GM18517 (cell line): Measurements from ENCODE around the gene HERC4.

Experiments
- ATAC-seq: cut with Tn5 transposase; IDR thresholded peaks from one replicate; pipeline ENCODE4 v1.9.1; 2021; ENCODE audit warnings: mild to moderate bottlenecking, moderate library complexity; ENCODE audit not compliant: unreplicated experiment

The HERC4 gene

DNA sequence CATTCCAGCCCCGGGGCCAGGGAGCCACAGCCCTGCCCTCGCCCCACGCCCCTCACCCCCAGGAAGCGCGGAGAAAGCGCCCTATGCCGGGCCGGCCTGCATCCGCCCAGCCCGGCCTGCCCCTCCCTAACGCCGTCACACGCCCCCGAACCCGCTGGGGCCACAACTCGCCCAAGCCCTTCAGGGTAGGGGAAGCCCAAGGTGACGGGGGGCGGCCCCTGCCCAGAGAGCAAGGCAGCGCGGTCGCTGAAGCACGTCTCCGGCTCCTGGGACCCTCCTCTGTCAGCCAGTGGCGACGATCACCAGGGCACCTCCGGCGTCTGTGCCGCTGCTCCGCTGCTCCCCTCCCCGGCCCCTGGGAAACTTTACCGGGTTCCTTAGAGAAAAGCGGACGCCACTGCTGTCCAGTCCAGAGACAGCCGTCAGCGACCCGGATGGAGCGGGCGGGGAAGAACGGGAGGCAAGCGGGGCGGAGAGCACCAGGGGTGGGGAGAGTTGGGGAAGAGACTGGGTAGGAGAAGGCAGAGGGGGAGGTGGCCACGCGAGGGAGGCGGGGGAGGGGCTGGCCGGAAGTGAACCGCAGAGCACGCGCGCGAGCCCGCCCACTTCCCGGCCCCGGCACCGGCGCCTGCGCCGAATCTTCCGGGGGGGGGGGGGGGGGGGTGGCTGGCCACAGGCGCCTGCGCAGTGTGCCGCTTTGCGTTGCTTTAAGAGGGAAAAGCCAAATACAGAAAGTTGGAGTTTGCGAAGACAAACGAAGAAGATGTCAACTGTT lies at the start of gene HERC4:
Gene HERC4, minus strand, starts transcription at position 509 of the 775 bp plus-strand sequence. CDS start 2,175 bp downstream, outside the sequence.
- peak; percentile 88 for ATAC-seq

DNA sequence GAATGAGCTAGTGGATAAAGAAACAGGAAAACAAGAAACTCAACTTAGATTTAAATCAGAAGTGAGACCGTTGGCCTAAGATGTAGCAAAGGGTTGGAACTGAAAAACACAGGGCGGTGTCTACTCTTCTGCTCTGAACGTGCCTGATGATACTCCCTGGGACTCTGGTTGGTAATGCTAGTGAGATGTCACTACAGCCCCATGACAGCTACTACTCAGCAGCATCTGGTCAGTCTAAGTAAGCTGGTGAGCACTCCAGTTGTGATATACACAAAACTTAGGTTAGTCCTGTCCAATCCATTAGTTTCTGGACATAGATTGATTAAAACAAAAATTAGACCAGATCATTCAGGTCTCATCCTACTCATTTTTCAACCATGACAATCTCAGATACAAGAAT lies 49.6 kb upstream of the HERC4 start:
- ATAC-seq: no peak

- no peak for ATAC-seq
These were observed 46.8 kb upstream of the HERC4 start for GRCh38 chr10:68121852-68122251.

DNA sequence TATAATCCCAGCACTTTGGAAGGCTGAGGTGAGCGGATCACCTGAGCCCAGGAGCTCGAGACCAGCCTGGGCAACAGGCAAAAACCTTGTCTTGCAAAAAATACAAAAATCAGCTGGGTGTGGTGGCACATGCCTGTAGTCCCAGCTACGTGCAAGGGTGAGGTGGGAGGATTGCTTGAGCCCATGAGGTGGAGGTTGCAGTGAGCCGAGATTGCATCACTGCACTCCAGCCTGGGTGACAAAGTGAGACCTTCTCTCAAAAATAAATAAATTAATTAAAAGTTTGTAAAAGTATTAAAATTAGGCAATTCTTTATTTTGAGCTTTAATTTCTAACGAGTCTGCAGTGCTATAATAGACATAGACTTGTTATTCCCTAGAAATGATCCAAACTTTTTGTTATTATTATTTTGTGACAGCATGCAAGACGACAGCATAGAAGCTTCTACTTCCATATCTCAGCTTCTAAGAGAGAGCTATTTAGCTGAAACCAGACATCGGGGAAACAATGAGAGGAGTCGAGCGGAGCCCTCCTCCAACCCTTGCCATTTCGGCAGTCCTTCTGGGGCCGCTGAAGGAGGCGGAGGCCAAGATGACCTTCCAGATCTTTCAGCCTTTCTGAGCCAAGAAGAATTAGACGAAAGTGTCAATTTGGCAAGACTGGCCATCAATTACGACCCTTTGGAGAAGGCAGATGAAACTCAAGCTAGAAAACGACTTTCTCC lies 46.1 kb upstream of the HERC4 start:
- no peak for ATAC-seq

GRCh38 chr10:68118657-68119056 lies 43.6 kb upstream of the HERC4 start:
- ATAC-seq: no peak

- ATAC-seq: no peak
These were observed 37.8 kb upstream of the HERC4 start for GRCh38 chr10:68112837-68113236.

DNA sequence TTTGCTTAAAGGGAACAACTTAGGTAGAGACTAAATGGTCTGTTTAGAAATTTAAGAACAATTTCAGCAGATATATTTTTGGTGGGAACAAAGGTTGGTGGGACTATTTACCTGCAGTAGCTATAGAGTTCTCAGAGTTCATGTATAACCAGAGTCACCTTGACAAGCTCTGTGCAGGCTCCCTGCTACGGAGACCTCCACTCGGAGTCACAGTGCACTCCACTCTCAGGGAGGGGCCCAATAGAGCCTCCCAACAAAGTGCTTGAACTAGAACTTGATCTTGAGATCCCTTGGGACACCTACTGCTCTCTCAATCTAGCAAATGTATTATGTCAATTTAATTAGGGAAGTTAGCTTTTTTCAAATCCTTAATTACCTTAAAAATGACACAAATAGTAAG lies 36.5 kb upstream of the HERC4 start:
- no peak for ATAC-seq

DNA sequence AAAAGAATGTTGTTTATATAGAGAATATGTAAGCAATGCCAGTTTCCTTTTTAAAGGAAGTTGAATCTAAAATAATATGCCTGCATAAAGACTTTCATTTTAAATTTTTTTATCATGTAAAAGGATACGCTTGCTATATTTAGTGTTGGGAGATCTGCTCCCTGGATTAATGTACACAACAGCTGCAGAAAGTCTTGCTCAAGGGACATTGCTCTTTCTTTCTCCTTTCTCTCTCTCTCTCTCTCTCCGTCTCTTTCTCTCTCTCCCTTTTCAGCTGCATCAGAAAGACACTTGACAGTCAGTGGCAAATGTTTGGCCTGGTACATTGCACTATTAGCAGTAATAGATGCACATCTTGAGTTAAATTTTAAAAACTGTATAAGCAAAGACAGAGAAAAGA lies 34.9 kb upstream of the HERC4 start:
- no peak for ATAC-seq

- ATAC-seq: no peak
These were observed 34.2 kb upstream of the HERC4 start, which contains the start of gene MYPN for GRCh38 chr10:68109331-68109730. Gene MYPN (plus strand): TSS chr10:68109488. CDS start chr10:68121439, 11,951 bp downstream.

- ATAC-seq: no peak
These were observed 33.6 kb upstream of the HERC4 start for GRCh38 chr10:68108653-68109052.

GRCh38 chr10:68108051-68108450 lies 33.0 kb upstream of the HERC4 start:
- ATAC-seq: no peak

DNA sequence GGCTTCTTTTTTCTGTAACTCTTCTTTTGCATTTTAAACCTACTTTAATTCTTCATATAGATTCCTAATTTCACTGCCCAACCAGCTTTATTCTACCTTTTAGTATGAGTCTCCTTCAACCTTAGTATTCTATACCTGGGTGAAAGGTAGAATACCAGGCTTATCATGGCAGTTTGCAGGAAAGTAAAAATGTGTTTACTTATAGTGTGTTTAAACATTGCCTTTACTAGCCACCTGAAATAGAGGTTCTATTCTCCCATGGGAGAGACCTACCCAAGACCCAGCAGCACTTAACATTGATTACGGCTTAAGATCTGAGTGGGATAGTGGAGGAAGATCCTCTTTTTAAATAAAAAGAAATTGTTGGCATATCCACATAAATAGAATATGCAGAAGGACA lies 32.6 kb upstream of the HERC4 start:
- no peak for ATAC-seq

- ATAC-seq: no peak
These were observed 31.6 kb upstream of the HERC4 start for GRCh38 chr10:68106656-68107055.

- no peak for ATAC-seq
These were observed 30.7 kb upstream of the HERC4 start for GRCh38 chr10:68105820-68106219.

DNA sequence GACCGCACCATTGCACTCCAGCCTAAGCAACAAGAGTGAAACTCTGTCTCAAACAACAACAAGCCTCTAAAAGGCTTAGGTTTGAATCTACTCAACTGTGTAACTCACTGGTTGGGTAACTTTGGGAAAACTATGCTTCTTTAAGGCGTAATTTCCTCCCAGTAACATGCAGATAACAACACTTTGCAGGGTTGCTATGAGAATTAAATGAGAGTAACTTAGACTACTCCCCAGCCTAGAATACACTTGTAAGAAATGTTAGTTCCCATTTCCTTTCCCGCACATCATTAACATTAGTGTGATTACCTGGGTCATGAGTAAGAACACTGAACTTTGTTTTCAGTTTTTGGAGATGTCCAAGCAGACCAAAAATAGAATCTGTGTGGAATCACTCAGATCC lies 28.8 kb upstream of the HERC4 start:
- no peak for ATAC-seq

GRCh38 chr10:68103261-68103878 lies 28.3 kb upstream of the HERC4 start:
- no peak for ATAC-seq

GRCh38 chr10:68101066-68101465 lies 26.0 kb upstream of the HERC4 start:
- no peak for ATAC-seq

DNA sequence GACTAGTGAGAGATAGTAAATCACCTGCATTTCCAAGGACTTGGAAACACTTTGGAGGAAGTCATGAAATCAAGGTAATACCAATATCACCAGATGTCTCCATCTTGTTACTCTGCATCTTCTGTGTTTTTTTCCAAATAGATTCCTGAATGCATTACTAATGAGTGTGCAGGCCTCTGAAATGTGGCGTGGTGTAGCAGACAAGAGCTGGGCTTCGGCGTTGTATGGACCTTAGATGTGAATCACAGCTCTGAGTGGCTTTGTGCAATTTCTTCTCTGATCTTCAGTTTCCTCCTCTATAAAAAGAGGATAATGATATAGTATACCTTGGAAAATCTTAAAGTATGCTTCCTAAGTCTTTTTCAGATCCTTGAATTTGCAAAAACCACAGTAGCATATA lies 24.7 kb upstream of the HERC4 start:
- ATAC-seq: no peak

DNA sequence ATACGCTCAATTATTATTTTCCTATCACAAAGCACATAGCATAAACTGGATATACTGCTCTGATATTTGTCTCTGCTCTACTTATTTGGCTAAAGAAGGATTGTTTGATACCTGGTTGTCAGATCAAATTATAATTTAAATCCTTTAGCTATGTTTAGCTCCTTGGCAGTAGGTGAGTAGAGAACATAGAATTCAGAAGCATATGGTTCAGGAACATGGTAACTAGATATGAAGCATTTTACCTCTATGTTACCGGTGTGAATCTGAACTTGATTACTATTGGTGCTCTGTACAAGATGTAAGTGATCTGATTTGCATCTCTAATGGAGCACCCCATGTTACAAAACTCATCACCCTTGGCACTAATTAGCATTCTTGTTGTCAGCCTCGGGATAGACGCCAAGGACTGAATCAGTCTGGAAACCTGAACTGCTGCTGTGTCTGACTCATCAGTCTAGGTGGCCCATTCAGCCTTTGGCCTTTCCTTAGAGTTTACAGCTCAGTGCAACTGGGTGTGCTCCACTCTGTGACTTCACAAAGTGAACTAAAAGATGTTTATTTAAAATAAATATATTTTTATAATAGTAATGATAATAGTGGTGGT lies 21.9 kb upstream of the HERC4 start:
- ATAC-seq: no peak

DNA sequence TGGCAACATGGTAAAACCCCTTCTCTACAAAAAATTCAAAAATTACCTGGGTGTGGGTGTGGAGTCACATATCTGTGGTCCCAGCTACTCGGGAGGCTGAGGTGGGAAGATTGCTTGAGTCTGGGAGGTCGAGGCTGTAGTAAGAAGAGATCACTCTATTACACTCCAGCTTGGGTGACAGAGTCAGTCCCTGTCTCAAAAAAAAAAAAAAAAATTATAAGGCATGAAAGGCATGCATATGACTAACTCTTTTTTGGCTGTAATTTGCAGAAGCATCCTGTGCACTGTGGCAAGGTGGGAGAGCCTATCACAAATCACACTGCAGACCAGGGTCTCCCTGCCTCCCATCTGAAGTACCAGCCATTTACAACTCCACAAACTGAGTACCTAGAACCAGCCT lies 20.1 kb upstream of the HERC4 start:
- ATAC-seq: no peak

GRCh38 chr10:68092512-68092911 lies 17.4 kb upstream of the HERC4 start:
- no peak for ATAC-seq
